A549 (cell line): Measurements from ENCODE around the gene TNS3. TPM values are rescaled to one million over a fixed set of nuclear protein-coding genes. Genes with fewer than 3 reads are reported as not detected.

ENCODE experiments used
- ATAC-seq, 2 experiments: fragments of 200-7000 bp in 1 of 2; fragments of >200 bp in 1 of 2; cut with Nextera tagmentation in 1 of 2; cut with Tn5 transposase in 1 of 2; 3 replicates each; pipeline versions ENCODE4 v1.8.0 to v1.9.1; 2018 to 2020; ENCODE audit warnings: mild to moderate bottlenecking in 1 of 2, moderate library complexity in 1 of 2
- CTCF ChIA-PET: fragments of 300-600 bp; sonication (Branson Sonifier 250); formaldehyde crosslinking; extraction: SDS; loops from one replicate; lab custom pipeline; 2021; ENCODE audit warnings: antibody characterized with exemption, inconsistent platforms; lab: Yijun Ruan, JAX
- POLR2A ChIA-PET: fragments of 350-600 bp; formaldehyde crosslinking; extraction: SDS; loops from one replicate; lab custom pipeline; 2021; ENCODE audit warnings: antibody characterized with exemption, inconsistent platforms; lab: Yijun Ruan, JAX
- DNase-seq, 2 experiments: peaks; one replicate each; pipeline versions ENCODE4 v3.0.0 to v3.0.0-alpha.2; 2011 to 2016; ENCODE audit warnings: low read depth in 1 of 2, low spot score in 1 of 2
- FAIRE-seq: peaks from 2 replicates; lab custom pipeline; 2011; peaks lifted over from hg19 to GRCh38; lab: Jason Lieb, UNC
- H3K27ac ChIP-seq, 2 experiments: fragments of >200 bp; sonication (Bioruptor Twin); formaldehyde crosslinking; 3 replicates each; pipeline ENCODE4 v1.5.1; 2016 to 2017
- H3K4me1 ChIP-seq: fragments of >200 bp; sonication (Bioruptor Twin); formaldehyde crosslinking; 3 replicates; pipeline ENCODE4 v1.6.1; 2016
- H3K4me2 ChIP-seq: fragments of >200 bp; sonication (Bioruptor Twin); formaldehyde crosslinking; 3 replicates; pipeline ENCODE4 v1.6.1; 2016
- H3K4me3 ChIP-seq: fragments of >200 bp; sonication (Bioruptor Twin); formaldehyde crosslinking; 3 replicates; pipeline ENCODE4 v1.5.1; 2016
- H3K9me3 ChIP-seq: fragments of >200 bp; sonication (Bioruptor Twin); formaldehyde crosslinking; 3 replicates; pipeline ENCODE4 v1.6.1; 2016
- CHD2 ChIP-seq: fragments of 150-350 bp; IDR thresholded peaks from 2 replicates; pipeline ENCODE4 v1.6.1; 2014; ENCODE audit warnings: low read length; ENCODE audit not compliant: partially characterized antibody
- ESRRA ChIP-seq: fragments of 150-350 bp; IDR thresholded peaks from 2 replicates; pipeline ENCODE4 v1.6.1; 2014; ENCODE audit warnings: mild to moderate bottlenecking, low read length, borderline replicate concordance
- FOSB ChIP-seq: fragments of 250-450 bp; sonication (Bioruptor Pico); IDR thresholded peaks from 2 replicates; pipeline ENCODE4 v1.5.0; 2020; ENCODE audit warnings: mild to moderate bottlenecking, moderate library complexity
- HEYL ChIP-seq: fragments of 250-450 bp; sonication (Bioruptor Pico); IDR thresholded peaks from 2 replicates; pipeline ENCODE4 v1.8.0; 2021; ENCODE audit warnings: mild to moderate bottlenecking, moderate library complexity
- HOXB13 ChIP-seq: fragments of 250-450 bp; sonication (Bioruptor Pico); IDR thresholded peaks from 2 replicates; pipeline ENCODE4 v1.5.0; 2020; ENCODE audit warnings: low read depth, mild to moderate bottlenecking, moderate library complexity
- HOXB5 ChIP-seq: fragments of 250-450 bp; sonication (Bioruptor Pico); IDR thresholded peaks from 2 replicates; pipeline ENCODE4 v1.5.0; 2020; ENCODE audit warnings: mild to moderate bottlenecking, moderate library complexity
- PHF8 ChIP-seq: fragments of 200-600 bp; sonication (generic); IDR thresholded peaks from 2 replicates; pipeline ENCODE4 v1.6.1; 2016; ENCODE audit warnings: low read depth, mild to moderate bottlenecking, antibody characterized with exemption, moderate library complexity, borderline replicate concordance
- POLR2AphosphoS2 ChIP-seq: conservative IDR thresholded peaks from 2 replicates; pipeline ENCODE4 v1.6.1; 2012; ENCODE audit warnings: low read length, improper control_type of control experiment, inconsistent platforms
- RCOR1 ChIP-seq: fragments of 150-350 bp; IDR thresholded peaks from 2 replicates; pipeline ENCODE4 v1.6.1; 2014; ENCODE audit warnings: antibody characterized with exemption, low read length, low read depth
- SMC3 ChIP-seq: fragments of >200 bp; sonication (Bioruptor Twin); formaldehyde crosslinking; IDR thresholded peaks from 3 replicates; pipeline ENCODE4 v1.6.1; 2018; ENCODE audit warnings: inconsistent platforms
- ZC3H11A ChIP-seq: fragments of 450-650 bp; IDR thresholded peaks from 2 replicates; pipeline ENCODE4 v1.6.1; 2014; ENCODE audit warnings: antibody characterized with exemption, mild to moderate bottlenecking
- WGBS: methylation state at CpG from one replicate; pipeline ENCODE4 v1.1.6; 2017; ENCODE audit errors: missing lambda C conversion rate; 5-methylcytosine and 5-hydroxymethylcytosine counted together
- polyA plus RNA-seq, 4 experiments: library from polyadenylated mRNA; depleted of rRNA in 3 of 4; stranded (reverse); fragments of >200 nt; fragmentation: RNase III in 1 of 4; extraction: RNeasy Plus Mini Kit Qiagen cat#74134 plus additional on column Dnase treatment in 1 of 4; gene quantifications; 2 replicates in 3 of 4; 3 replicates in 1 of 4; pipeline ENCODE4 v1.2.3, GENCODE V29; 2011 to 2017
- TF ChIP-seq, protein P1 (sequence below): fragments of 250-450 bp; sonication (Bioruptor Pico); IDR thresholded peaks from 2 replicates; pipeline ENCODE4 v1.5.0; 2020; ENCODE audit warnings: low read depth, mild to moderate bottlenecking, moderate library complexity
- TF ChIP-seq, protein P2 (sequence below): fragments of 450-650 bp; IDR thresholded peaks from 2 replicates; pipeline ENCODE4 v1.6.1; 2014; ENCODE audit warnings: antibody characterized with exemption
- TF ChIP-seq, protein P3 (sequence below): fragments of 250-450 bp; sonication (Bioruptor Pico); IDR thresholded peaks from 2 replicates; pipeline ENCODE4 v1.5.0; 2021; ENCODE audit warnings: mild to moderate bottlenecking, moderate library complexity, borderline replicate concordance
- TF ChIP-seq, protein P4 (sequence below): fragments of 200-600 bp; sonication (generic); IDR thresholded peaks from 2 replicates; pipeline ENCODE4 v1.6.1; 2016; ENCODE audit warnings: antibody characterized with exemption, mild to moderate bottlenecking, moderate library complexity
- TF ChIP-seq, protein P5 (sequence below): IDR thresholded peaks from 2 replicates; pipeline ENCODE4 v1.6.1; 2012

The TNS3 gene
- polyA plus RNA-seq, 2 of the 4 experiments (the other 2 are of a cell fraction): 107 to 134 TPM

DNA sequence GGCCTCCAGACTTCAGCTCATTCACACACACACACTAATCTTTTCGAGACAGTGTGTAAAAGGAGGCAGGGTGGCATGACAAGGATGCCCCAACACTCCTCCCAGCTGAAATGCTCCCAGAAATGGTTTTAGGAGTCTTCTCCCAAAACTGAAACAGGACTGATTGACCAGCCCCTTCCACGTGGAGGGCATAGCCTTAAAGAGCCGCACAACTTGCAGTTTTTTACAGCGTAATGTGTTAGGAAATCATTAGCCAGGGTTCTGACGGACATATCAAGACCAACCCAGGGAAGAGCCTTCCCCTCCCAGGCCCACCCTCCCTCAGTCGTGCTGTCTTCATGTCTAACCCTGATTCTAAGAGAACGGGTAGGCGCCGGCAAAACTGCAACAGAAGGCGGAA is 224.6 kb downstream of the TNS3 start:
- DNase-seq (no peak), ATAC-seq (no peak), FAIRE-seq (no peak)
- Histone ChIP-seq H3K4me1 (peaks cover 33% of the 10 kb centered on the region), H3K27ac (no peak overlapping the region; a peak in 1 of 6 replicates), H3K9me3 (no peaks in the 10 kb centered on the region), H3K4me3 (no peak overlapping the region), H3K4me2 (no peak overlapping the region)
- no peak for TF ChIP-seq CHD2
- TF ChIP-seq PHF8: no peak
- TF ChIP-seq ESRRA: no peak
- TF ChIP-seq HEYL (CRISPR knock-in tag): no peak
- TF ChIP-seq, protein P1, sequence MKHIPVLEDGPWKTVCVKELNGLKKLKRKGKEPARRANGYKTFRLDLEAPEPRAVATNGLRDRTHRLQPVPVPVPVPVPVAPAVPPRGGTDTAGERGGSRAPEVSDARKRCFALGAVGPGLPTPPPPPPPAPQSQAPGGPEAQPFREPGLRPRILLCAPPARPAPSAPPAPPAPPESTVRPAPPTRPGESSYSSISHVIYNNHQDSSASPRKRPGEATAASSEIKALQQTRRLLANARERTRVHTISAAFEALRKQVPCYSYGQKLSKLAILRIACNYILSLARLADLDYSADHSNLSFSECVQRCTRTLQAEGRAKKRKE (CRISPR knock-in tag): no peak
- TF ChIP-seq HOXB13: no peak
- no peak for TF ChIP-seq FOSB
- TF ChIP-seq, protein P2, sequence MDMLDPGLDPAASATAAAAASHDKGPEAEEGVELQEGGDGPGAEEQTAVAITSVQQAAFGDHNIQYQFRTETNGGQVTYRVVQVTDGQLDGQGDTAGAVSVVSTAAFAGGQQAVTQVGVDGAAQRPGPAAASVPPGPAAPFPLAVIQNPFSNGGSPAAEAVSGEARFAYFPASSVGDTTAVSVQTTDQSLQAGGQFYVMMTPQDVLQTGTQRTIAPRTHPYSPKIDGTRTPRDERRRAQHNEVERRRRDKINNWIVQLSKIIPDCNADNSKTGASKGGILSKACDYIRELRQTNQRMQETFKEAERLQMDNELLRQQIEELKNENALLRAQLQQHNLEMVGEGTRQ: no peak
- TF ChIP-seq, protein P3, sequence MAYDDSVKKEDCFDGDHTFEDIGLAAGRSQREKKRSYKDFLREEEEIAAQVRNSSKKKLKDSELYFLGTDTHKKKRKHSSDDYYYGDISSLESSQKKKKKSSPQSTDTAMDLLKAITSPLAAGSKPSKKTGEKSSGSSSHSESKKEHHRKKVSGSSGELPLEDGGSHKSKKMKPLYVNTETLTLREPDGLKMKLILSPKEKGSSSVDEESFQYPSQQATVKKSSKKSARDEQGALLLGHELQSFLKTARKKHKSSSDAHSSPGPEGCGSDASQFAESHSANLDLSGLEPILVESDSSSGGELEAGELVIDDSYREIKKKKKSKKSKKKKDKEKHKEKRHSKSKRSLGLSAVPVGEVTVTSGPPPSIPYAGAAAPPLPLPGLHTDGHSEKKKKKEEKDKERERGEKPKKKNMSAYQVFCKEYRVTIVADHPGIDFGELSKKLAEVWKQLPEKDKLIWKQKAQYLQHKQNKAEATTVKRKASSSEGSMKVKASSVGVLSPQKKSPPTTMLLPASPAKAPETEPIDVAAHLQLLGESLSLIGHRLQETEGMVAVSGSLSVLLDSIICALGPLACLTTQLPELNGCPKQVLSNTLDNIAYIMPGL (CRISPR knock-in tag): no peak
- 82% methylated on average over 10 of the region's 10 CpGs for WGBS
- ChIA-PET CTCF (interaction anchor here (0.7 kb wide), 1 partner anchor 599 kb away, joined by 3 read pairs; no protein-coding TSS in a partner anchor), POLR2A (no interaction called here)

DNA sequence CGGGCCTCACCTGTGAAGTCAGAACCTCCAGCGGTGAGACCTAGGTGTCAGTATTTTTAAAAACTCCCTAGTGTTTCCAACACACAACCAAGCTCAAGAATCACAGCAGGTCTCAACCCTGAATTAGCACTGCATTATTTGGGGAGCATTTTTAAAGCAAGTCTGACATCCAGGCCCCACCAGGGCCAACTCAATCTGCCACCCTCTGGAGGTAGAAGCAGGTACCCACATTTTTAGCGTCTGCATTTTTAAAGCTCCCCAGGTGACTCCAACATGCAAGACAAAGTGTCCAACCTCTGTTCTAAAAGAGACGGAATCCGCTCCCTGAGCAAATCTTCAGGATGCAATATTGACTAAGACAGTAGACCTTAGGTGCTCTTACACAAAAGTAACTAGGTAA is 225.7 kb downstream of the TNS3 start:
- TF ChIP-seq, protein P3 (CRISPR knock-in tag): no peak
- TF ChIP-seq, protein P4, sequence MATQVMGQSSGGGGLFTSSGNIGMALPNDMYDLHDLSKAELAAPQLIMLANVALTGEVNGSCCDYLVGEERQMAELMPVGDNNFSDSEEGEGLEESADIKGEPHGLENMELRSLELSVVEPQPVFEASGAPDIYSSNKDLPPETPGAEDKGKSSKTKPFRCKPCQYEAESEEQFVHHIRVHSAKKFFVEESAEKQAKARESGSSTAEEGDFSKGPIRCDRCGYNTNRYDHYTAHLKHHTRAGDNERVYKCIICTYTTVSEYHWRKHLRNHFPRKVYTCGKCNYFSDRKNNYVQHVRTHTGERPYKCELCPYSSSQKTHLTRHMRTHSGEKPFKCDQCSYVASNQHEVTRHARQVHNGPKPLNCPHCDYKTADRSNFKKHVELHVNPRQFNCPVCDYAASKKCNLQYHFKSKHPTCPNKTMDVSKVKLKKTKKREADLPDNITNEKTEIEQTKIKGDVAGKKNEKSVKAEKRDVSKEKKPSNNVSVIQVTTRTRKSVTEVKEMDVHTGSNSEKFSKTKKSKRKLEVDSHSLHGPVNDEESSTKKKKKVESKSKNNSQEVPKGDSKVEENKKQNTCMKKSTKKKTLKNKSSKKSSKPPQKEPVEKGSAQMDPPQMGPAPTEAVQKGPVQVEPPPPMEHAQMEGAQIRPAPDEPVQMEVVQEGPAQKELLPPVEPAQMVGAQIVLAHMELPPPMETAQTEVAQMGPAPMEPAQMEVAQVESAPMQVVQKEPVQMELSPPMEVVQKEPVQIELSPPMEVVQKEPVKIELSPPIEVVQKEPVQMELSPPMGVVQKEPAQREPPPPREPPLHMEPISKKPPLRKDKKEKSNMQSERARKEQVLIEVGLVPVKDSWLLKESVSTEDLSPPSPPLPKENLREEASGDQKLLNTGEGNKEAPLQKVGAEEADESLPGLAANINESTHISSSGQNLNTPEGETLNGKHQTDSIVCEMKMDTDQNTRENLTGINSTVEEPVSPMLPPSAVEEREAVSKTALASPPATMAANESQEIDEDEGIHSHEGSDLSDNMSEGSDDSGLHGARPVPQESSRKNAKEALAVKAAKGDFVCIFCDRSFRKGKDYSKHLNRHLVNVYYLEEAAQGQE: no peak
- TF ChIP-seq, protein P5, sequence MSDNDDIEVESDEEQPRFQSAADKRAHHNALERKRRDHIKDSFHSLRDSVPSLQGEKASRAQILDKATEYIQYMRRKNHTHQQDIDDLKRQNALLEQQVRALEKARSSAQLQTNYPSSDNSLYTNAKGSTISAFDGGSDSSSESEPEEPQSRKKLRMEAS: no peak
- TF ChIP-seq HOXB5 (CRISPR knock-in tag) (no peak), RCOR1 (no peak), POLR2AphosphoS2 (no peak), SMC3 (no peak), ZC3H11A (no peak)
- no peaks in the 10 kb centered on the region for H3K9me3 ChIP-seq
- WGBS: 92% methylated on average over 5 of the region's 5 CpGs
- no peak overlapping the region for H3K27ac ChIP-seq
- no peak for DNase-seq
- no peak overlapping the region for H3K4me2 ChIP-seq
- H3K4me3 ChIP-seq: no peak overlapping the region
- H3K4me1 ChIP-seq: peaks cover 22% of the 10 kb centered on the region
- FAIRE-seq: no peak
- CTCF ChIA-PET: interaction anchor here (0.5 to 0.6 kb wide), 2 partner anchors 92 to 398 kb away, joined by 3 to 4 read pairs; no protein-coding TSS in a partner anchor
- ATAC-seq: no peak
- POLR2A ChIA-PET: no interaction called here
